HG03060 (cell line): ENCODE measurements around the gene LYPD6B.

Experiments
- ATAC-seq: cut with Tn5 transposase; IDR thresholded peaks from one replicate; pipeline ENCODE4 v1.9.1; 2021; ENCODE audit warnings: low read depth, moderate number of reproducible peaks; ENCODE audit not compliant: unreplicated experiment

The LYPD6B gene

GRCh38 chr2:149009576-149010461 is 28.7 kb upstream of the LYPD6B start:
- ATAC-seq = no peak

GRCh38 chr2:149012545-149012944 is 26.0 kb upstream of the LYPD6B start:
- ATAC-seq = no peak

- ATAC-seq = no peak
Measured at GRCh38 chr2:149015501-149015900, 23.0 kb upstream of the LYPD6B start.

DNA sequence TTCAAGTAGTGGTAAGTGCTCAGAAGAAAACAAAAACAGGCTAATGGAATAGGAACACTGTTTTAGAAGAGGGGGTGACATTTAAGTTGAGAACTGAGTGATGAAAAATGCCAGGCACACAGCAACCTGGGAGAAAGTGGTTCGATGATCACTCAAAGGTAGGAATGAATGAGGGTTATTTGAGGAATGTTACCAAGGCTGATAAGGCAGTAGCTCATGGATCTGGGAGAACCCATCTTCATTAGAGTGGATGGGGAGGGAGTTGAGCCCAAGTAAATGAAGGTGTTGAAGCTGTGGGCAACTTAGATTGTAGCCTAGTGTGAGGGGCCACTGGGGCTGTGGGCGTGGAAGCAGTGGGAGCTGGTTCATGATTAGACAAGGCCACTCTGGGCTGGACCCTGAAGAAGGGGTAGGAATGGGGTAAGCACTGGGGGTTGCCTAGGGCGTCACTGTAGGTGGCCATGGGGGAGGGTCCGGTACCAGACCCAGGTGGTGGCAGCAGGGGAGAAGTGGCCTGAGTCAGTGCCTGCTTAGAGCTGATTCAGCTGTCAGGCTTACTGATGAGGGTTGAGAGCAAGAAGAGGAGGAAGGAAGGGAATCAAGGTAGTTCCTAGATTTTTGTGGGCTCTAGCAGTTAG is 22.5 kb upstream of the LYPD6B start:
- no peak for ATAC-seq

GRCh38 chr2:149017116-149017985 is 21.1 kb upstream of the LYPD6B start:
- ATAC-seq = no peak

DNA sequence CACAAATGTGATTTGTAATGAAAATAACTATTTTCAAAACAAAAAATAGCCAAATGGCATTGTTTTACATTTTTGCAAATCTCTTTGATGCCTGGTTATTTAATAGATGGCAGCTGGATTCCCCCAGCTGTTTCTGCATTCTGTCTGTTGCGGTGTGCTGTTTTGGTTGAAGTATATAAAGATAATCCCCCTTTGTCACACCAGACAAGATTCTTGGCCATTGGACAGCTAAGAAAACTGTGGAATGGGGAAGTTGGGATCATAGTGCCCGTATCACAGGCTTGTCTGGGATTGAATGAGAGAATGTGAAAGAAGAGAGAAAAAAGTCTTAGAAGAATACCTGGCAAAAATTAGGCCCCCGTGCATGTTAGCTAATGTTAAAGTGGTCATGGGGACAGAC is 19.5 kb upstream of the LYPD6B start:
- ATAC-seq = no peak

DNA sequence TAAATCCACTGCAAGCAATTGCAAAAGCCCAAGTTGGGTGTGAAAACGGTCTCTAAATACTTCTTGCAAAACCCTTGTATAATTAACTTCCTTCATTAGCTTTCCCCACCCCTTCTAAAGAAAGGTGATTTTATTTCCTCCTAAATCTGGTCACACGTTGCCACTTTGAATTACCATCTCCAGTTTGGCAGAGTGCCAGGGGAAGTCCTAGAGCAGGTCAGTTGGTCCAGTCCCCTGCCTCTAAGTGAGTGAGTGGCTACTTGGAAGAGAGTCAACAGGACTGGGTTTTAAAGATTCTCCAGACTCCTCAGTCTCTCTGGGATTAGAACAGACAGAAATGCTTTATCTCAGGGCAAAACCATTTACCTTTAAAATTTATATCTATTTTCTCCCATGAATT is 18.7 kb upstream of the LYPD6B start:
- ATAC-seq = no peak

GRCh38 chr2:149020432-149020851 is 18.1 kb upstream of the LYPD6B start:
- peak; percentile 31 for ATAC-seq

DNA sequence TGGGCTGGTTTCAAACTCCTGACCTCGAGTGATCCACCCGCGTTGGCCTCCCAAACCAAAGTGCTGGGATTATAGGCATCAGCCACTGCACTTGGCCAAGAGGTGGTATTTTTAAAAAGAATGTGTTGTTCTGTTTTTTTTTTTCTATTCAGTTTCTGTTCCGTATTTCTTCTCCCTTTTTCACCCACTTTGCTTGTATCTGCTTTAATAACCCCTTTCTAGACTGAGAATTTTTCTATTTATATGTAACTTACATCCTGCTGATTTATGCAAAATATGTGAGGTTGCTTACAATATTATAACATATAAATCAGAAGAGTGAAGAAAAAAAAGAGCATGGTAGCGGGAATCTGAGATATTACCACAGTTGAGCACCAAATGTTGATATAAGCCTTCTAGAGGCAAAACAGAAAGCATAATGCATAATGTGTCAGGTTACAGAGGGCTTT is 17.2 kb upstream of the LYPD6B start:
- peak; percentile 66 for ATAC-seq

- peak; percentile 29 for ATAC-seq
Measured at GRCh38 chr2:149021761-149022160, 16.7 kb upstream of the LYPD6B start.

- no peak for ATAC-seq
Measured at GRCh38 chr2:149023091-149023490, 15.4 kb upstream of the LYPD6B start.

GRCh38 chr2:149027590-149028250 is 10.8 kb upstream of the LYPD6B start:
- no peak for ATAC-seq

- ATAC-seq = no peak
Measured at GRCh38 chr2:149028377-149028776, 10.1 kb upstream of the LYPD6B start.

DNA sequence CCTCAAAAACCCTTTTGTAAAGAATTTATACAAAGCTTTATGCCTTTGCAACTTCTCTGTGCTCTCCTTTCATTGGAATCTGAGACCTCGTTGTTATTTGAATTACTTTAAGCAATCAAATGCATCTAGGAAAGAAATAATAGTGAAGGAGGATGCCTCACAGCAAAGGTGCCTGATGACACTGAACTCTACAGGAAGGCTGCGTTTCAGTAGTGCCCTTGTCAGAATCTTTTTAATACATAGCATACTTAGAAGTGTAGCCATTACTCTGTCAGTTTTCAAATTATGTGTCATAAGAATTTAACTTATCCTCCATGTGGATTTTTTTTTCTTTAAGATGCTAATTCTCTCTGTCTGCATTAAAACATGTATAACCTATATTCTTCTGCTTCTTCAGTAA is 9.6 kb upstream of the LYPD6B start:
- ATAC-seq = no peak

DNA sequence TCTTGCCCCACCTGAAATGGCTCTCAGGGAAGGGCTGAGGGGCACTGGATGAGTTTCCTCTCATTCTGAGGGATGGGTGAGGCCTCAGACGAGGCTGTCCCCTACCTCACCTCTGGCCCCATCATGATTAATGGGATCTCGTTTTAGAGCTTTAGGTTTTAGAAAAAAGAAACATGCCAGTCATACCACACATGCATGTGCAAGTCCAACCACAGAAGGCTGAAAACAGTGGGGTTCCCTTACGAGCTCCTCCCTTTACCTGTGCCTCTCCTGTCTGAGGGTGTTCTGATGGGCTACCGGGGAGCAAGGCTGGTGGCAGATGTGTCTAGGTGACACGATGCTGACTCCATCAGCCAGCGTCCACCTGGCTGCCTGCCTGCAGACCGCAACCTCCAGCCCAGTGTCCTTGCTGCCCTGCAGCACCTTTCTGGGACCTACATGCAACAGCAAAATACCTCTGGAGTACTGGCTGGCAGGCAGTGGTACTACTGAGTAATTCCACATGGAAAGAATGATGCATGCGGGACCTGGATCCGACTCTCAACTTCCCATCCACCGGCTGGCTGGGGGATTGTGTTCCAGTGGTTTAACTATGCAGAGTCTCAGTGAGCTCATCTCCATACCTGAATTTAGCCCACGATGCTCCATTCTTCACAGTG is 9.1 kb upstream of the LYPD6B start:
- ATAC-seq = no peak

DNA sequence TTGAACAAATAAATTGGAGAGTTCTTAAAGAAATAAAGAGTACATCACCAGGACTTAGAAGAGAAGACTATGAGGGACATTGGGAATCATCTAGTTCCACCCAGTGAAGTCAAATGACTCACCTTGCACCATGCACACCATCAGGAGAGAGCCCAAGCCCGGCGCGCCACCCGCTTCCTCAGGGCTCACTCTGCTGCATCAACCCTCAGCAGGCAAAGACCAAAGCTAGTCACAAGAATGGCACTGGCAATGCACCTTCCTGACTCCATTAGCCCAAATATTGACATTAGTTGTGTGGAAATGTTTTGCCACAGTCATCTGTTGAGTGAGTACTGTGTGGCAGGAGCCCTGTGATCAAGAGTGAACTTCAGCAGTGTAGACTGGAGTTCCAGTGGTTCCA is 7.1 kb upstream of the LYPD6B start:
- no peak for ATAC-seq

GRCh38 chr2:149033716-149034115 is 4.8 kb upstream of the LYPD6B start:
- ATAC-seq = no peak

DNA sequence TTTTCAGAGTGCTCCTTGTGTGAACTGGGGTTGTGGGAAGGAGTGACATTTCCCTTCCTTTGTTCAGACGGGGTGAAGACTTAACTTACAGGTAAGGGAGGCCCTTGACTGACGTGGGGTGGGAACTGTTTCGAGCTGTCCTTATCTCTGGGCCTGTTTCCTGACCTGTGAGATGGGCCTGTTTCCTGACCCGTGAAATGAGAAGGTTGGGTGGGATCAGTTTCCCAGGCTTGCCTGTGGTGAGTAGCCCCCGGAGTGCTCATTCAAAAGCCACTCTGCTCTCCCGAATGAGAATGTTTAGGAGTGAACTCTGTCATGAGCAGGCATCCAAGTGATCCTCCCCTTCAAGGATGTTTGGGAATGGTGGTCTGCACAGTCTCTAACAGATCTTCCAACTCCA is 4.1 kb upstream of the LYPD6B start:
- ATAC-seq = no peak

DNA sequence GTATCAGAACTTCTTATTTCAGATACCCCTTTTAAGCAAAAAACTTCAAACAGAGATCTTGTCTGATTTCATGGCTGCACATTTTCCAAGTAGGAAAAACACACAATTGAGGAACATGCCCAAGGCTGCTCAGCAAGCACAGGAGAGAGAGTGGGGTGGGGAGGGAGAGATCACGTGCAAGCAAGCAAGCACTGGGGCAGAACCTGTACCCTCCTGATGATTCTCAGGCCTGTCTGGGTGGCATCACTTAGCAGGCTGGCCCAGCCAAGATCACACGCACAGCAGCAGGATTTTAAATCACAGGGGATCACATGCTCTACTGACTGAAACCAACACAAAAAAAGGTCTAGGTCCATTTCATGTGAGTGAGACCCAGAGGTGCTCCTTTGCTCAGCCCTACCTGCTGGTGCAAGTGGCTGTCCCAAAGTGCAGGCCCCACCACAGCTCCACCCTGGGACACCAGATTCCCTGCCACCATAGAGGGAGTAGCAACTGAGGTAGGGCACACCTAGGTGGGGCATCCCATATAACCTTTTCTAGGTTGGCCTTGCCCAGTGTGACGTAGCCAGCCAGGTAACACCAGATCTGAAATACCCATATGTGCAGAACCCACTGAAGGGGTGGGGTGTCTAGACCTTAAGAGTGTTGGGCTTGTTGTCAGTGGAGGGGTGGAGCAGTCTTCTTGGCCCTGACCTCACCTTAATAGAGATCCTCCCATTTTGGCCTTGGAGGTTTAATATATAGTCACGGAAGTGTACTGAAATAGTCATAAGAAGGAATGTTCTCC is 1.8 kb upstream of the LYPD6B start:
- no peak for ATAC-seq
